ENCODE data around the gene TMEM256.

The TMEM256 gene

GRCh38 chr17:7407082-7407481 is 3.2 kb upstream of the TMEM256 start:
- Histone ChIP-seq H3K9me3 (replicated peaks in 1 of 11) (no peaks in the 10 kb centered on the region), H3K27ac (no peak overlapping the region), H3K27me3 (no peaks in the 10 kb centered on the region), H4K20me1 (peaks cover 0 to 12% (median 0%) of the 10 kb centered on the region in 11 experiments; a peak in 2 of 22 replicates), H3K4me1 (peaks cover 19 to 38% (median 31%) of the 10 kb centered on the region in 10 experiments), H3K4me2 (0 out of 22 replicates have a peak overlapping the region, but pooled peaks of 3 of the 11 experiments have one; percentile 4 to 11 (median 7)), H3K9ac (no peak overlapping the region), H3K36me3 (peaks cover 0 to 30% (median 18%) of the 10 kb centered on the region in 11 experiments; a peak in 14 of 22 replicates), H3K4me3 (no peak overlapping the region)
- no peak for TF ChIP-seq Cebpa-rat (IDR thresholded peaks at IDR 0.05)

- H3K36me3 ChIP-seq: peaks cover 0 to 30% (median 18%) of the 10 kb centered on the region in 11 experiments; a peak in 14 of 22 replicates
- peak overlapping the region in 10 of 11 experiments; percentile 92 to 97 (median 95); a peak in 21 of 22 replicates for H3K4me2 ChIP-seq
- H4K20me1 ChIP-seq: peaks cover 0 to 12% (median 0%) of the 10 kb centered on the region in 11 experiments; a peak in 2 of 22 replicates
- H3K27ac ChIP-seq: 0 out of 22 replicates have a peak overlapping the region, but pooled peaks of 1 of the 11 experiments have one; percentile 83
- no peak for TF ChIP-seq Cebpa-rat (IDR thresholded peaks at IDR 0.05)
- no peaks in the 10 kb centered on the region for H3K9me3 ChIP-seq (replicated peaks in 1 of 11)
- H3K27me3 ChIP-seq: no peaks in the 10 kb centered on the region
- H3K9ac ChIP-seq: peak overlapping the region in 7 of 11 experiments; percentile 83 to 87 (median 84); a peak in 7 of 22 replicates
- peaks cover 21 to 44% (median 31%) of the 10 kb centered on the region in 10 experiments for H3K4me1 ChIP-seq
- peak overlapping the region in 8 of 10 experiments; percentile 71 to 82 (median 78); a peak in 4 of 20 replicates for H3K4me3 ChIP-seq
Measured at GRCh38 chr17:7406235-7406825, 2.4 kb upstream of the TMEM256 start.

- Histone ChIP-seq H3K4me2 (peak overlapping the region; percentile 92 to 97 (median 95)), H4K20me1 (peaks cover 0 to 12% (median 0%) of the 10 kb centered on the region in 11 experiments; a peak in 2 of 22 replicates), H3K4me3 (peak overlapping the region; percentile 63 to 82 (median 78)), H3K9me3 (replicated peaks in 1 of 11) (no peaks in the 10 kb centered on the region), H3K27ac (peak overlapping the region; percentile 63 to 83 (median 73); a peak in 20 of 22 replicates), H3K36me3 (peaks cover 0 to 24% (median 18%) of the 10 kb centered on the region in 11 experiments; a peak in 14 of 22 replicates), H3K4me1 (peaks cover 21 to 44% (median 31%) of the 10 kb centered on the region in 10 experiments), H3K27me3 (no peaks in the 10 kb centered on the region), H3K9ac (peak overlapping the region; percentile 73 to 87 (median 83))
- TF ChIP-seq Cebpa-rat (IDR thresholded peaks at IDR 0.05): no peak
Measured at GRCh38 chr17:7405350-7406234, 1.7 kb upstream of the TMEM256 start.

GRCh38 chr17:7404737-7405349 is 946 bp upstream of the TMEM256 start:
- Histone ChIP-seq H4K20me1 (peaks cover 0 to 12% (median 0%) of the 10 kb centered on the region in 11 experiments; a peak in 2 of 22 replicates), H3K27me3 (no peaks in the 10 kb centered on the region), H3K9ac (peak overlapping the region; percentile 73 to 87 (median 83)), H3K36me3 (peaks cover 0 to 16% (median 14%) of the 10 kb centered on the region in 11 experiments; a peak in 13 of 22 replicates), H3K4me3 (peak overlapping the region; percentile 63 to 82 (median 78)), H3K4me2 (peak overlapping the region; percentile 92 to 97 (median 95)), H3K4me1 (peaks cover 21 to 44% (median 31%) of the 10 kb centered on the region in 10 experiments), H3K27ac (peak overlapping the region; percentile 63 to 83 (median 73); a peak in 20 of 22 replicates), H3K9me3 (replicated peaks in 1 of 11) (no peaks in the 10 kb centered on the region)
- no peak for TF ChIP-seq Cebpa-rat (IDR thresholded peaks at IDR 0.05)

- H3K27me3 ChIP-seq: no peaks in the 10 kb centered on the region
- peak overlapping the region; percentile 80 to 96 (median 92) for H3K4me2 ChIP-seq
- peak overlapping the region; percentile 63 to 82 (median 78) for H3K4me3 ChIP-seq
- peaks cover 0 to 12% (median 0%) of the 10 kb centered on the region in 11 experiments; a peak in 2 of 22 replicates for H4K20me1 ChIP-seq
- no peak for TF ChIP-seq Cebpa-rat (IDR thresholded peaks at IDR 0.05)
- peaks cover 0 to 4% (median 3%) of the 10 kb centered on the region in 11 experiments; a peak in 10 of 22 replicates for H3K36me3 ChIP-seq
- H3K9me3 ChIP-seq (replicated peaks in 1 of 11): no peaks in the 10 kb centered on the region
- peak overlapping the region; percentile 76 to 87 (median 83) for H3K9ac ChIP-seq
- peaks cover 21 to 44% (median 31%) of the 10 kb centered on the region in 10 experiments for H3K4me1 ChIP-seq
- H3K27ac ChIP-seq: peak overlapping the region; percentile 26 to 83 (median 76); a peak in 21 of 22 replicates
Measured at GRCh38 chr17:7403727-7403976, 245 bp downstream of the TMEM256 start.

- no peaks in the 10 kb centered on the region for H3K27me3 ChIP-seq
- peak overlapping the region; percentile 76 to 87 (median 83) for H3K9ac ChIP-seq
- peaks cover 21 to 44% (median 31%) of the 10 kb centered on the region in 10 experiments for H3K4me1 ChIP-seq
- H3K36me3 ChIP-seq: no peaks in the 10 kb centered on the region; a peak in 2 of 22 replicates
- H3K4me2 ChIP-seq: peak overlapping the region; percentile 80 to 96 (median 92)
- peak overlapping the region; percentile 63 to 82 (median 78) for H3K4me3 ChIP-seq
- H3K9me3 ChIP-seq (replicated peaks in 1 of 11): no peaks in the 10 kb centered on the region
- peaks cover 0 to 12% (median 0%) of the 10 kb centered on the region in 11 experiments; a peak in 2 of 22 replicates for H4K20me1 ChIP-seq
- no peak for TF ChIP-seq Cebpa-rat (IDR thresholded peaks at IDR 0.05)
- peak overlapping the region; percentile 26 to 83 (median 76); a peak in 21 of 22 replicates for H3K27ac ChIP-seq
Measured at GRCh38 chr17:7403043-7403726, 712 bp downstream of the TMEM256 start.

GRCh38 chr17:7398612-7399011 is 5.3 kb downstream of the TMEM256 start:
- H3K4me1 ChIP-seq: peaks cover 17 to 35% (median 25%) of the 10 kb centered on the region in 10 experiments
- H3K36me3 ChIP-seq: no peaks in the 10 kb centered on the region; a peak in 2 of 22 replicates
- no peaks in the 10 kb centered on the region for H3K9me3 ChIP-seq (replicated peaks in 1 of 11)
- no peaks in the 10 kb centered on the region for H3K27me3 ChIP-seq
- no peak overlapping the region for H3K9ac ChIP-seq
- H3K4me3 ChIP-seq: no peak overlapping the region
- no peak overlapping the region for H3K27ac ChIP-seq
- no peak overlapping the region for H3K4me2 ChIP-seq
- peaks cover 0 to 7% (median 0%) of the 10 kb centered on the region in 11 experiments; a peak in 2 of 22 replicates for H4K20me1 ChIP-seq
- TF ChIP-seq Cebpa-rat (IDR thresholded peaks at IDR 0.05): no peak

- Histone ChIP-seq H3K4me3 (no peak overlapping the region), H3K9me3 (replicated peaks in 1 of 11) (no peaks in the 10 kb centered on the region), H3K9ac (no peak overlapping the region), H4K20me1 (peaks cover 0 to 16% (median 0%) of the 10 kb centered on the region in 11 experiments; a peak in 5 of 22 replicates), H3K27ac (no peak overlapping the region), H3K27me3 (no peaks in the 10 kb centered on the region), H3K4me1 (peaks cover 25 to 41% (median 31%) of the 10 kb centered on the region in 10 experiments), H3K36me3 (peaks cover under 1 to 17% (median 15%) of the 10 kb centered on the region in 11 experiments; a peak in 18 of 22 replicates), H3K4me2 (0 out of 22 replicates have a peak overlapping the region, but pooled peaks of 1 of the 11 experiments have one; percentile 96)
- TF ChIP-seq Cebpa-rat (IDR thresholded peaks at IDR 0.05): no peak
Measured at GRCh38 chr17:7396147-7396546, 7.8 kb downstream of the TMEM256 start.
